SK-N-SH treated with all-trans-retinoic acid at 6 μM for 48 hours (cell line): ENCODE results near the gene ZFP91.

ENCODE experiments used
- ATAC-seq: fragments of 200-7000 bp; cut with Tn5 transposase; 3 replicates; pipeline ENCODE4 v1.9.1; 2020; ENCODE audit warnings: mild to moderate bottlenecking, moderate library complexity
- BACH2 ChIP-seq: fragments of 250-450 bp; sonication (Bioruptor Pico); IDR thresholded peaks from 2 replicates; pipeline ENCODE4 v1.9.0; 2021; ENCODE audit warnings: mild to moderate bottlenecking, borderline replicate concordance
- CSDC2 ChIP-seq: fragments of 250-450 bp; sonication (Bioruptor Pico); IDR thresholded peaks from 2 replicates; pipeline ENCODE4 v1.5.0; 2020; ENCODE audit warnings: mild to moderate bottlenecking, moderate library complexity
- ESRRG ChIP-seq: fragments of 250-450 bp; sonication (Bioruptor Pico); IDR thresholded peaks from 2 replicates; pipeline ENCODE4 v1.6.1; 2021; ENCODE audit warnings: mild to moderate bottlenecking
- ISL1 ChIP-seq: fragments of 250-450 bp; sonication (Bioruptor Pico); IDR thresholded peaks from 2 replicates; pipeline ENCODE4 v2.1.2; 2022; ENCODE audit warnings: mild to moderate bottlenecking, moderate library complexity
- OSR1 ChIP-seq: fragments of 250-450 bp; sonication (Bioruptor Pico); IDR thresholded peaks from 2 replicates; pipeline ENCODE4 v1.8.0; 2022; ENCODE audit warnings: moderate library complexity, mild to moderate bottlenecking, inconsistent platforms
- PPARA ChIP-seq: fragments of 250-450 bp; sonication (Bioruptor Pico); IDR thresholded peaks from 2 replicates; pipeline ENCODE4 v1.5.0; 2020; ENCODE audit warnings: mild to moderate bottlenecking, borderline replicate concordance
- RARB ChIP-seq: fragments of 250-450 bp; sonication (Bioruptor Pico); IDR thresholded peaks from 2 replicates; pipeline ENCODE4 v1.8.0; 2021; ENCODE audit warnings: mild to moderate bottlenecking, moderate library complexity
- TOX ChIP-seq: fragments of 250-450 bp; sonication (Bioruptor Pico); IDR thresholded peaks from 2 replicates; pipeline ENCODE4 v1.8.0; 2021; ENCODE audit warnings: mild to moderate bottlenecking, moderate library complexity, borderline replicate concordance
- ZC3H10 ChIP-seq: fragments of 250-450 bp; sonication (Bioruptor Pico); IDR thresholded peaks from 2 replicates; pipeline ENCODE4 v1.5.1; 2021; ENCODE audit warnings: mild to moderate bottlenecking, moderate library complexity
- ZFP3 ChIP-seq: fragments of 250-450 bp; sonication (Bioruptor Pico); IDR thresholded peaks from 2 replicates; pipeline ENCODE4 v1.5.0; 2020; ENCODE audit warnings: mild to moderate bottlenecking, moderate library complexity
- ZNF70 ChIP-seq: fragments of 450-650 bp; formaldehyde crosslinking; IDR thresholded peaks from 2 replicates; pipeline ENCODE4 v1.5.0; 2020; ENCODE audit warnings: mild to moderate bottlenecking, moderate library complexity
- TF ChIP-seq, protein P1 (sequence below): fragments of 250-450 bp; sonication (Bioruptor Pico); IDR thresholded peaks from 2 replicates; pipeline ENCODE4 v1.5.0; 2020; ENCODE audit warnings: mild to moderate bottlenecking, moderate library complexity
- TF ChIP-seq, protein P2 (sequence below): fragments of 250-450 bp; sonication (Bioruptor Pico); IDR thresholded peaks from 2 replicates; pipeline ENCODE4 v1.5.1; 2021; ENCODE audit warnings: mild to moderate bottlenecking, moderate library complexity
- TF ChIP-seq, protein P3 (sequence below): fragments of 250-450 bp; sonication (Bioruptor Pico); IDR thresholded peaks from 2 replicates; pipeline ENCODE4 v1.5.1; 2020; ENCODE audit warnings: low read depth, mild to moderate bottlenecking, moderate library complexity
- TF ChIP-seq, protein P4 (sequence below): fragments of 250-450 bp; sonication (Bioruptor Pico); IDR thresholded peaks from 2 replicates; pipeline ENCODE4 v1.8.0; 2021; ENCODE audit warnings: low read depth, mild to moderate bottlenecking, moderate library complexity, borderline replicate concordance
- TF ChIP-seq, protein P5 (sequence below): fragments of 250-450 bp; sonication (Bioruptor Pico); IDR thresholded peaks from 2 replicates; pipeline ENCODE4 v1.8.0; 2020; ENCODE audit warnings: mild to moderate bottlenecking, moderate library complexity, borderline replicate concordance

Gene ZFP91

DNA sequence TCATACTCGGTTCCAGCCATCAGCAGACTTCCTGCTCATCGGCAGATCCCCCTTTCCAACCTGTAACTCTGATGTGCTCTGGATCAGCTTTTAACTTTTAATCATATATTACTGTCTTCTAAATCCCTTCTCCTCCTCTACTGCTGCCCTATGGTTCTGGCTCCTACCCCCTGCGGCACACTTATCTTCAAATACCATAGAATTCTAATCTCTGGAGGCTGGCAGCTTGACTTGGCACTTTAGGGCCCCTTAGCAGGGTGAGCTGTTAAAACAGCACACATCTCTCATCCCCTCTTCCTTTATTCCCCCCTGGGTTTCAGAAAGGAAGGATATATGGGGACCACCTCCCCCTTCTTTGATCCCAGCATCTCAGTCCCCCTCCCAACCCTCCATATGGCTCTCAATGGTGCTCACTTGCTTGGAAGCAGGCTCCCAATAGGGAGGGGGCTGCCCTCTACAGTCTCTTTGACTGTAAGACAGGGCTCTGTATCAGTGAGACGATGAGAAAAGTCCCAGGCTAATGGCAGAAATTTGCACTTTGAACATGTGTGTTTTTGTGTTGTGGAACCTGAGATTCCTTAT, 39.2 kb downstream of the ZFP91 start:
- peak; percentile 49; the same call in 2 of the 3 replicates for ATAC-seq
- TF ChIP-seq TOX (CRISPR knock-in tag) (no peak), PPARA (no peak), ZC3H10 (CRISPR knock-in tag) (no peak), OSR1 (CRISPR knock-in tag) (no peak)
- TF ChIP-seq, protein P1, sequence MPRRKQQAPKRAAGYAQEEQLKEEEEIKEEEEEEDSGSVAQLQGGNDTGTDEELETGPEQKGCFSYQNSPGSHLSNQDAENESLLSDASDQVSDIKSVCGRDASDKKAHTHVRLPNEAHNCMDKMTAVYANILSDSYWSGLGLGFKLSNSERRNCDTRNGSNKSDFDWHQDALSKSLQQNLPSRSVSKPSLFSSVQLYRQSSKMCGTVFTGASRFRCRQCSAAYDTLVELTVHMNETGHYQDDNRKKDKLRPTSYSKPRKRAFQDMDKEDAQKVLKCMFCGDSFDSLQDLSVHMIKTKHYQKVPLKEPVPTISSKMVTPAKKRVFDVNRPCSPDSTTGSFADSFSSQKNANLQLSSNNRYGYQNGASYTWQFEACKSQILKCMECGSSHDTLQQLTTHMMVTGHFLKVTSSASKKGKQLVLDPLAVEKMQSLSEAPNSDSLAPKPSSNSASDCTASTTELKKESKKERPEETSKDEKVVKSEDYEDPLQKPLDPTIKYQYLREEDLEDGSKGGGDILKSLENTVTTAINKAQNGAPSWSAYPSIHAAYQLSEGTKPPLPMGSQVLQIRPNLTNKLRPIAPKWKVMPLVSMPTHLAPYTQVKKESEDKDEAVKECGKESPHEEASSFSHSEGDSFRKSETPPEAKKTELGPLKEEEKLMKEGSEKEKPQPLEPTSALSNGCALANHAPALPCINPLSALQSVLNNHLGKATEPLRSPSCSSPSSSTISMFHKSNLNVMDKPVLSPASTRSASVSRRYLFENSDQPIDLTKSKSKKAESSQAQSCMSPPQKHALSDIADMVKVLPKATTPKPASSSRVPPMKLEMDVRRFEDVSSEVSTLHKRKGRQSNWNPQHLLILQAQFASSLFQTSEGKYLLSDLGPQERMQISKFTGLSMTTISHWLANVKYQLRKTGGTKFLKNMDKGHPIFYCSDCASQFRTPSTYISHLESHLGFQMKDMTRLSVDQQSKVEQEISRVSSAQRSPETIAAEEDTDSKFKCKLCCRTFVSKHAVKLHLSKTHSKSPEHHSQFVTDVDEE (CRISPR knock-in tag): no peak
- TF ChIP-seq, protein P2, sequence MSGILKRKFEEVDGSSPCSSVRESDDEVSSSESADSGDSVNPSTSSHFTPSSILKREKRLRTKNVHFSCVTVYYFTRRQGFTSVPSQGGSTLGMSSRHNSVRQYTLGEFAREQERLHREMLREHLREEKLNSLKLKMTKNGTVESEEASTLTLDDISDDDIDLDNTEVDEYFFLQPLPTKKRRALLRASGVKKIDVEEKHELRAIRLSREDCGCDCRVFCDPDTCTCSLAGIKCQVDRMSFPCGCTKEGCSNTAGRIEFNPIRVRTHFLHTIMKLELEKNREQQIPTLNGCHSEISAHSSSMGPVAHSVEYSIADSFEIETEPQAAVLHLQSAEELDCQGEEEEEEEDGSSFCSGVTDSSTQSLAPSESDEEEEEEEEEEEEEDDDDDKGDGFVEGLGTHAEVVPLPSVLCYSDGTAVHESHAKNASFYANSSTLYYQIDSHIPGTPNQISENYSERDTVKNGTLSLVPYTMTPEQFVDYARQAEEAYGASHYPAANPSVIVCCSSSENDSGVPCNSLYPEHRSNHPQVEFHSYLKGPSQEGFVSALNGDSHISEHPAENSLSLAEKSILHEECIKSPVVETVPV: no peak

DNA sequence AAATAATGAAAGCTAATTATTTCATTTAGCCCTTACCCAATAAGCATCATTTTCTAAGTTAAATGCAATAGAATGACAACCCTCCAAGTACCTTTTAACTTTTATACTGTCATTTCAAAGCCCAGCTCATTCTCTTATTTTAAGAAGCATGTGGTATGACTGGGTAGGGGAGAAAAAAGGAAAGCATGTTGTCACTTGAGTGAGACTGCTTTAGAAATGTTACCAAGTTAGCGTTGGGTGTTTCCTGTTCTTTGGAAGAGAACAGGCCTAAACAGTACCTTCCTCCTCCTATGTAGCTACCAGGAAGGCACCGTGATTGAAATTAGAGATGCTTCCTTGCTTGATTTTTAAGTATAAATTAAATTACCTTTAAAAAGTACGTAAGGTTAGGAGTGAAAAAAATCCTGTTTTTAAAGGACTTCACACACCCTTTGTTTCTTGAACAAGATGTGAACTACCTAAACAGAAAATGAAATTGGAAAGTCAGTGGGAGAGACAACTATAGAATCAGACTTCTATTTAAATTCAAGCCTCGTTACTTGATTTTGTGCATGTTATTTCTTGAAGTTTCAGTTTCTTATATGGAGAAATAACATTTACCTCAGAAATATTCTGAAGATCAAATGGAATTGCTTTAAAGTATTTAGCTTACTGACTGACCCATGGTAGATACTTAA, 42.9 kb downstream of the ZFP91 start:
- no peak for ATAC-seq
- no peak for TF ChIP-seq ZFP3 (CRISPR knock-in tag)
- TF ChIP-seq ISL1: no peak
- TF ChIP-seq, protein P1 (CRISPR knock-in tag): no peak
- TF ChIP-seq, protein P3, sequence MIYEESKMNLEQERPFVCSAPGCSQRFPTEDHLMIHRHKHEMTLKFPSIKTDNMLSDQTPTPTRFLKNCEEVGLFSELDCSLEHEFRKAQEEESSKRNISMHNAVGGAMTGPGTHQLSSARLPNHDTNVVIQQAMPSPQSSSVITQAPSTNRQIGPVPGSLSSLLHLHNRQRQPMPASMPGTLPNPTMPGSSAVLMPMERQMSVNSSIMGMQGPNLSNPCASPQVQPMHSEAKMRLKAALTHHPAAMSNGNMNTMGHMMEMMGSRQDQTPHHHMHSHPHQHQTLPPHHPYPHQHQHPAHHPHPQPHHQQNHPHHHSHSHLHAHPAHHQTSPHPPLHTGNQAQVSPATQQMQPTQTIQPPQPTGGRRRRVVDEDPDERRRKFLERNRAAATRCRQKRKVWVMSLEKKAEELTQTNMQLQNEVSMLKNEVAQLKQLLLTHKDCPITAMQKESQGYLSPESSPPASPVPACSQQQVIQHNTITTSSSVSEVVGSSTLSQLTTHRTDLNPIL (CRISPR knock-in tag): no peak
- TF ChIP-seq PPARA: no peak
- no peak for TF ChIP-seq RARB
- TF ChIP-seq, protein P4, sequence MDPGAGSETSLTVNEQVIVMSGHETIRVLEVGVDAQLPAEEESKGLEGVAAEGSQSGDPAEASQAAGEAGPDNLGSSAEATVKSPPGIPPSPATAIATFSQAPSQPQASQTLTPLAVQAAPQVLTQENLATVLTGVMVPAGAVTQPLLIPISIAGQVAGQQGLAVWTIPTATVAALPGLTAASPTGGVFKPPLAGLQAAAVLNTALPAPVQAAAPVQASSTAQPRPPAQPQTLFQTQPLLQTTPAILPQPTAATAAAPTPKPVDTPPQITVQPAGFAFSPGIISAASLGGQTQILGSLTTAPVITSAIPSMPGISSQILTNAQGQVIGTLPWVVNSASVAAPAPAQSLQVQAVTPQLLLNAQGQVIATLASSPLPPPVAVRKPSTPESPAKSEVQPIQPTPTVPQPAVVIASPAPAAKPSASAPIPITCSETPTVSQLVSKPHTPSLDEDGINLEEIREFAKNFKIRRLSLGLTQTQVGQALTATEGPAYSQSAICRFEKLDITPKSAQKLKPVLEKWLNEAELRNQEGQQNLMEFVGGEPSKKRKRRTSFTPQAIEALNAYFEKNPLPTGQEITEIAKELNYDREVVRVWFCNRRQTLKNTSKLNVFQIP: no peak
- no peak for TF ChIP-seq OSR1 (CRISPR knock-in tag)
- TF ChIP-seq, protein P2: no peak

DNA sequence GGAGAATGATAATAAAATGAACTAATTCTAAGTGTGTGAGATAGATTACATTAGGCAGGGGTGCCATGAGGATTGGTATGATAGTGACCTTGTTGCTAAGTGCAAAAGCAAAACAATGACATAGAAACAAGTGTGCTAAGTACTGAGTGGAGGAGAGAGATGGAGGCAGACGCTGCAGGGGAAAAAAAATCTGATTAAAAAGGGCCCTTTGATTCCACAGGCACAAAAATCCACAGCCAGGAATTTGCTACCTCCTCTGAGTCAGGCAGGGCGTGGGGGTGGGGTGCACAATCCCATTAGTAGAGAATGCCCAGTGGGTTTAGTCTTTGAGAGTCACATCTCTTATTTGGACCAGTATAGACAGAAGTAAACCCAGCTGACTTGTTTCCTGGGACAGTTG, 43.5 kb downstream of the ZFP91 start, which contains the start of gene CNTF:
CNTF (plus strand) TSS at position 322 of the 400 bp plus-strand sequence. CDS start 88 bp downstream, outside the sequence.
- peak; percentile 45 for ATAC-seq
- 0 out of 2 replicates have a peak, but pooled peaks have one; percentile 10 for TF ChIP-seq ISL1
- TF ChIP-seq BACH2 (CRISPR knock-in tag): no peak
- TF ChIP-seq, all 23 proteins: peak for 1

DNA sequence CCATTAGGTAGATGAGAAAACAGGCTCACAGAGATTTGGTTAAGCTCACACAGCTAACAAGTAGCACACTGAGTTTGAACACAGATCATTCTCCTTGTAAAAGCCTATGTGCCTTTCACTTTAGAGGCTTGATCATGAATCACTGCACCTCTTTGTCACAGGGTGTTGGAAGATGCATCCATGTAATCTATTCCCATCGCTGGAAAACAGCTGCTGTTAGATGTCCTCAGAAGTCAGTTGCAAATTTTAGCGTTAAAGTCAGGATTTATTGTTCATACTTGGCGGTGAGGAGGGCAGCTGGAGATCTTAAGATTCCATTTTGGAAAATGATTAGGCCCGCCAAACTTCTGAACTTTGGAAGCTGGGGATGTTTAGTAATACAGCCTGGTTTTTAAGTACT, 46.2 kb downstream of the ZFP91 start:
- TF ChIP-seq BACH2 (CRISPR knock-in tag) (no peak), ZC3H10 (CRISPR knock-in tag) (no peak), ESRRG (CRISPR knock-in tag) (no peak), PPARA (no peak), RARB (no peak), TOX (CRISPR knock-in tag) (no peak), CSDC2 (no peak), ZNF70 (no peak)
- TF ChIP-seq, protein P5, sequence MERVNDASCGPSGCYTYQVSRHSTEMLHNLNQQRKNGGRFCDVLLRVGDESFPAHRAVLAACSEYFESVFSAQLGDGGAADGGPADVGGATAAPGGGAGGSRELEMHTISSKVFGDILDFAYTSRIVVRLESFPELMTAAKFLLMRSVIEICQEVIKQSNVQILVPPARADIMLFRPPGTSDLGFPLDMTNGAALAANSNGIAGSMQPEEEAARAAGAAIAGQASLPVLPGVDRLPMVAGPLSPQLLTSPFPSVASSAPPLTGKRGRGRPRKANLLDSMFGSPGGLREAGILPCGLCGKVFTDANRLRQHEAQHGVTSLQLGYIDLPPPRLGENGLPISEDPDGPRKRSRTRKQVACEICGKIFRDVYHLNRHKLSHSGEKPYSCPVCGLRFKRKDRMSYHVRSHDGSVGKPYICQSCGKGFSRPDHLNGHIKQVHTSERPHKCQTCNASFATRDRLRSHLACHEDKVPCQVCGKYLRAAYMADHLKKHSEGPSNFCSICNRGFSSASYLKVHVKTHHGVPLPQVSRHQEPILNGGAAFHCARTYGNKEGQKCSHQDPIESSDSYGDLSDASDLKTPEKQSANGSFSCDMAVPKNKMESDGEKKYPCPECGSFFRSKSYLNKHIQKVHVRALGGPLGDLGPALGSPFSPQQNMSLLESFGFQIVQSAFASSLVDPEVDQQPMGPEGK (CRISPR knock-in tag): no peak
- TF ChIP-seq, protein P2: no peak
- TF ChIP-seq, protein P3 (CRISPR knock-in tag): no peak
- no peak for ATAC-seq
